WTC11 (cell line): ENCODE measurements around the gene IGSF9. TPM values are rescaled to one million over a fixed set of nuclear protein-coding genes. Genes with fewer than 3 reads are reported as not detected.

ENCODE experiments used
- ATAC-seq: fragments of 200-7000 bp; cut with Tn5 transposase; 2 replicates; pipeline ENCODE4 v1.10.0; 2021; ENCODE audit warnings: mild to moderate bottlenecking, moderate library complexity
- CTCF ChIA-PET: fragments of 300-600 bp; sonication (Branson Sonifier 250); formaldehyde crosslinking; loops from one replicate; lab custom pipeline; 2021; ENCODE audit warnings: antibody characterized with exemption; lab: Charles Lee
- POLR2A ChIA-PET: fragments of 350-600 bp; sonication (Branson Sonifier 250); formaldehyde crosslinking; loops from one replicate; lab custom pipeline; 2021; ENCODE audit warnings: antibody characterized with exemption; lab: Charles Lee
- DNase-seq: peaks from one replicate; pipeline ENCODE4 v3.0.0; 2021; ENCODE audit warnings: low spot score
- H3K27ac Mint-ChIP-seq: 2 replicates; pipeline ENCODE4 v1.8.0; 2021; ENCODE audit warnings: mixed read lengths
- H3K27me3 Mint-ChIP-seq: 2 replicates; pipeline ENCODE4 v1.8.0; 2021; ENCODE audit warnings: low read depth, mild to moderate bottlenecking, moderate library complexity, mixed read lengths
- H3K36me3 Mint-ChIP-seq: 2 replicates; pipeline ENCODE4 v1.8.0; 2021; ENCODE audit warnings: mixed read lengths
- H3K4me1 Mint-ChIP-seq: 2 replicates; pipeline ENCODE4 v1.8.0; 2022; ENCODE audit warnings: mixed read lengths
- H3K4me3 Mint-ChIP-seq: 2 replicates; pipeline ENCODE4 v1.8.0; 2021; ENCODE audit warnings: mild to moderate bottlenecking, moderate library complexity, mixed read lengths
- H3K9me3 Mint-ChIP-seq: 2 replicates; pipeline ENCODE4 v1.8.0; 2021; ENCODE audit warnings: mixed read lengths
- ARID4B ChIP-seq: sonication (generic); formaldehyde crosslinking; IDR thresholded peaks from 2 replicates; pipeline ENCODE4 v1.8.0; 2023; ENCODE audit warnings: missing genetic modification reagents, mild to moderate bottlenecking, borderline replicate concordance
- CDX4 ChIP-seq: fragments of 250-450 bp; sonication (Bioruptor Pico); IDR thresholded peaks from 2 replicates; pipeline ENCODE4 v1.9.0; 2021; ENCODE audit warnings: moderate library complexity, mild to moderate bottlenecking, inconsistent platforms, borderline replicate concordance
- CREB1 ChIP-seq: sonication (generic); formaldehyde crosslinking; IDR thresholded peaks from 2 replicates; pipeline ENCODE4 v1.8.0; 2023; ENCODE audit warnings: mild to moderate bottlenecking, missing genetic modification reagents
- CREM ChIP-seq: sonication (generic); formaldehyde crosslinking; IDR thresholded peaks from 2 replicates; pipeline ENCODE4 v1.8.1; 2022; ENCODE audit warnings: mild to moderate bottlenecking, missing genetic modification reagents, moderate library complexity
- ELF4 ChIP-seq: sonication (generic); formaldehyde crosslinking; IDR thresholded peaks from 2 replicates; pipeline ENCODE4 v1.8.1; 2022; ENCODE audit warnings: low read depth, mild to moderate bottlenecking, moderate library complexity, missing genetic modification reagents
- EMX1 ChIP-seq: fragments of 250-450 bp; sonication (Bioruptor Pico); IDR thresholded peaks from 2 replicates; pipeline ENCODE4 v1.8.0; 2021; ENCODE audit warnings: mild to moderate bottlenecking
- ESRRA ChIP-seq: sonication (generic); formaldehyde crosslinking; IDR thresholded peaks from 2 replicates; pipeline ENCODE4 v1.8.1; 2022; ENCODE audit warnings: mild to moderate bottlenecking, missing genetic modification reagents, borderline replicate concordance
- ETV6 ChIP-seq: sonication (generic); formaldehyde crosslinking; IDR thresholded peaks from 2 replicates; pipeline ENCODE4 v1.8.1; 2022; ENCODE audit warnings: mild to moderate bottlenecking, missing genetic modification reagents
- GRHL2 ChIP-seq: fragments of 250-450 bp; sonication (Bioruptor Pico); IDR thresholded peaks from 2 replicates; pipeline ENCODE4 v1.8.0; 2022; ENCODE audit warnings: mild to moderate bottlenecking, moderate library complexity; ENCODE audit not compliant: insufficient replicate concordance, severe bottlenecking
- HMGXB4 ChIP-seq: sonication (generic); formaldehyde crosslinking; IDR thresholded peaks from 2 replicates; pipeline ENCODE4 v1.8.1; 2023; ENCODE audit warnings: mild to moderate bottlenecking, moderate library complexity, missing genetic modification reagents
- NR3C1 ChIP-seq: sonication (generic); formaldehyde crosslinking; conservative IDR thresholded peaks from 2 replicates; pipeline ENCODE4 v1.8.1; 2023; ENCODE audit warnings: low read depth, mild to moderate bottlenecking, missing genetic modification reagents
- OVOL2 ChIP-seq: fragments of 250-450 bp; sonication (Bioruptor Pico); IDR thresholded peaks from 2 replicates; pipeline ENCODE4 v1.9.0; 2021; ENCODE audit warnings: mild to moderate bottlenecking, borderline replicate concordance
- PRRX2 ChIP-seq: fragments of 250-450 bp; sonication (Bioruptor Pico); IDR thresholded peaks from 2 replicates; pipeline ENCODE4 v1.8.0; 2021; ENCODE audit warnings: mild to moderate bottlenecking
- RORB ChIP-seq: fragments of 250-450 bp; sonication (Bioruptor Pico); IDR thresholded peaks from 2 replicates; pipeline ENCODE4 v1.9.0; 2021; ENCODE audit warnings: mild to moderate bottlenecking
- TP53 ChIP-seq: sonication (generic); formaldehyde crosslinking; IDR thresholded peaks from 2 replicates; pipeline ENCODE4 v1.8.1; 2023; ENCODE audit warnings: mild to moderate bottlenecking, missing genetic modification reagents
- ZNF416 ChIP-seq: fragments of 250-450 bp; sonication (Bioruptor Pico); IDR thresholded peaks from 2 replicates; pipeline ENCODE4 v1.9.0; 2021; ENCODE audit warnings: mild to moderate bottlenecking, inconsistent platforms
- ZNF423 ChIP-seq: fragments of 250-450 bp; sonication (Bioruptor Pico); IDR thresholded peaks from 2 replicates; pipeline ENCODE4 v2.1.2; 2022; ENCODE audit warnings: mild to moderate bottlenecking, moderate library complexity
- total RNA-seq: library from RNA; stranded (reverse); gene quantifications from 3 replicates; pipeline ENCODE4 v1.2.3, GENCODE V29; 2021
- TF ChIP-seq, protein P1 (sequence below): sonication (generic); formaldehyde crosslinking; IDR thresholded peaks from 2 replicates; pipeline ENCODE4 v1.8.1; 2023; ENCODE audit warnings: mild to moderate bottlenecking, missing genetic modification reagents, moderate library complexity
- TF ChIP-seq, protein P2 (sequence below): sonication (generic); formaldehyde crosslinking; IDR thresholded peaks from 2 replicates; pipeline ENCODE4 v1.8.0; 2023; ENCODE audit warnings: mild to moderate bottlenecking, missing genetic modification reagents
- TF ChIP-seq, protein P3 (sequence below): sonication (generic); formaldehyde crosslinking; IDR thresholded peaks from 2 replicates; pipeline ENCODE4 v1.8.0; 2022; ENCODE audit warnings: mild to moderate bottlenecking, missing genetic modification reagents
- TF ChIP-seq, protein P4 (sequence below): sonication (generic); formaldehyde crosslinking; IDR thresholded peaks from 2 replicates; pipeline ENCODE4 v1.8.1; 2023; ENCODE audit warnings: mild to moderate bottlenecking, missing genetic modification reagents

The IGSF9 gene
- total RNA-seq, 1 experiment from 2014 or later: 16.4 TPM

DNA sequence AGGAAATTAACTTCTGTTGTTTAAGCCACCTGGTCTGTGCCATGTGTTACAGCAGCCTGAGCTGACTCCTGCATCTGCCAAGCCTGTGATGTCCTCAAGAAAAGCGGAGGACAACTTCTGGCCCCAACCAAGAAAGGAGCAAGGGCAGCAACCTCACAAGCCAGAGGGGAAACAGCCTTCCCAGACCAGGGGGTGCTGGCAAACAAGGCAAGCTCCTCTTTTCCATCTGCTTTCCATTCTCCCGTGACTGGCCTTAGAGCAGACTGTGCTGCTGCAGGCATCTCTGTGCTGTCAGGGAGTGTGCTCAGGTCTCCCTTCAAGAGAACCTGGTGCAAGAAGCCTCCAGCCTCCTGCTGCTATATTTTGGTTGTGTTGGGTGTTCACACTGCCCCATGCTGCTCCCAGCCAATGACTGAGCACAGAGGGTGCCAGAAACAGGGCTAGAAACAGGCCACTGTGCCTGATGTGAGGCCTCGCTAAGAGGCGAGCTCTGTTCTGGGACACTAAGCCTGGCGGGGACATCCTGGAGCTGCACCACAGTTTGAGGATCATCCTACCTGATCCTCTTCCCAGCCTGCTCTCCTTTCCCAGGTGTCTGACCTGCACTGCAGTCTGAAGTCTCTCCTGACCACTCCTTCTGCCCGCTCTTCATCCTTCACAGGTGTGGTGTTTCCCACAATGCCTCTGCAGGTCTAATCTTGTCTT, 36.1 kb upstream of the IGSF9 start (continued):
- TF ChIP-seq EMX1 (CRISPR knock-in tag): no peak
- TF ChIP-seq NR3C1: no peak
- no peak for TF ChIP-seq RORB (CRISPR knock-in tag)
- TF ChIP-seq PRRX2 (CRISPR knock-in tag): no peak
- TF ChIP-seq, protein P1, sequence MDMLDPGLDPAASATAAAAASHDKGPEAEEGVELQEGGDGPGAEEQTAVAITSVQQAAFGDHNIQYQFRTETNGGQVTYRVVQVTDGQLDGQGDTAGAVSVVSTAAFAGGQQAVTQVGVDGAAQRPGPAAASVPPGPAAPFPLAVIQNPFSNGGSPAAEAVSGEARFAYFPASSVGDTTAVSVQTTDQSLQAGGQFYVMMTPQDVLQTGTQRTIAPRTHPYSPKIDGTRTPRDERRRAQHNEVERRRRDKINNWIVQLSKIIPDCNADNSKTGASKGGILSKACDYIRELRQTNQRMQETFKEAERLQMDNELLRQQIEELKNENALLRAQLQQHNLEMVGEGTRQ (CRISPR knock-in tag): no peak
- TF ChIP-seq CREB1 (CRISPR knock-in tag): no peak
- TF ChIP-seq OVOL2 (CRISPR knock-in tag): no peak
- TF ChIP-seq ESRRA: no peak
- TF ChIP-seq ZNF416 (CRISPR knock-in tag): no peak

GRCh38 chr1:159980786-159981185, 35.4 kb upstream of the IGSF9 start:
- ChIA-PET CTCF (no interaction called here), POLR2A (interaction anchor here (0.6 kb wide), 1 partner anchor 381 kb away, joined by 3 read pairs; no protein-coding TSS in a partner anchor)
- Mint-ChIP-seq H3K9me3 (no peaks in the 10 kb centered on the region), H3K27ac (no peak overlapping the region), H3K4me1 (no peaks in the 10 kb centered on the region; the same call in 1 of the 2 replicates), H3K36me3 (no peaks in the 10 kb centered on the region), H3K27me3 (peaks cover 9% of the 10 kb centered on the region; the same call in 1 of the 2 replicates), H3K4me3 (no peak overlapping the region)
- DNase-seq (no peak), ATAC-seq (no peak)
- TF ChIP-seq ELF4 (CRISPR knock-in tag): no peak
- TF ChIP-seq, protein P2, sequence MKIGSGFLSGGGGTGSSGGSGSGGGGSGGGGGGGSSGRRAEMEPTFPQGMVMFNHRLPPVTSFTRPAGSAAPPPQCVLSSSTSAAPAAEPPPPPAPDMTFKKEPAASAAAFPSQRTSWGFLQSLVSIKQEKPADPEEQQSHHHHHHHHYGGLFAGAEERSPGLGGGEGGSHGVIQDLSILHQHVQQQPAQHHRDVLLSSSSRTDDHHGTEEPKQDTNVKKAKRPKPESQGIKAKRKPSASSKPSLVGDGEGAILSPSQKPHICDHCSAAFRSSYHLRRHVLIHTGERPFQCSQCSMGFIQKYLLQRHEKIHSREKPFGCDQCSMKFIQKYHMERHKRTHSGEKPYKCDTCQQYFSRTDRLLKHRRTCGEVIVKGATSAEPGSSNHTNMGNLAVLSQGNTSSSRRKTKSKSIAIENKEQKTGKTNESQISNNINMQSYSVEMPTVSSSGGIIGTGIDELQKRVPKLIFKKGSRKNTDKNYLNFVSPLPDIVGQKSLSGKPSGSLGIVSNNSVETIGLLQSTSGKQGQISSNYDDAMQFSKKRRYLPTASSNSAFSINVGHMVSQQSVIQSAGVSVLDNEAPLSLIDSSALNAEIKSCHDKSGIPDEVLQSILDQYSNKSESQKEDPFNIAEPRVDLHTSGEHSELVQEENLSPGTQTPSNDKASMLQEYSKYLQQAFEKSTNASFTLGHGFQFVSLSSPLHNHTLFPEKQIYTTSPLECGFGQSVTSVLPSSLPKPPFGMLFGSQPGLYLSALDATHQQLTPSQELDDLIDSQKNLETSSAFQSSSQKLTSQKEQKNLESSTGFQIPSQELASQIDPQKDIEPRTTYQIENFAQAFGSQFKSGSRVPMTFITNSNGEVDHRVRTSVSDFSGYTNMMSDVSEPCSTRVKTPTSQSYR (CRISPR knock-in tag): no peak
- TF ChIP-seq RORB (CRISPR knock-in tag): no peak
- TF ChIP-seq HMGXB4 (CRISPR knock-in tag): no peak
- no peak for TF ChIP-seq GRHL2 (CRISPR knock-in tag)
- TF ChIP-seq, protein P3, sequence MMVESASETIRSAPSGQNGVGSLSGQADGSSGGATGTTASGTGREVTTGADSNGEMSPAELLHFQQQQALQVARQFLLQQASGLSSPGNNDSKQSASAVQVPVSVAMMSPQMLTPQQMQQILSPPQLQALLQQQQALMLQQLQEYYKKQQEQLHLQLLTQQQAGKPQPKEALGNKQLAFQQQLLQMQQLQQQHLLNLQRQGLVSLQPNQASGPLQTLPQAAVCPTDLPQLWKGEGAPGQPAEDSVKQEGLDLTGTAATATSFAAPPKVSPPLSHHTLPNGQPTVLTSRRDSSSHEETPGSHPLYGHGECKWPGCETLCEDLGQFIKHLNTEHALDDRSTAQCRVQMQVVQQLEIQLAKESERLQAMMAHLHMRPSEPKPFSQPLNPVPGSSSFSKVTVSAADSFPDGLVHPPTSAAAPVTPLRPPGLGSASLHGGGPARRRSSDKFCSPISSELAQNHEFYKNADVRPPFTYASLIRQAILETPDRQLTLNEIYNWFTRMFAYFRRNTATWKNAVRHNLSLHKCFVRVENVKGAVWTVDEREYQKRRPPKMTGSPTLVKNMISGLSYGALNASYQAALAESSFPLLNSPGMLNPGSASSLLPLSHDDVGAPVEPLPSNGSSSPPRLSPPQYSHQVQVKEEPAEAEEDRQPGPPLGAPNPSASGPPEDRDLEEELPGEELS (CRISPR knock-in tag): no peak
- no peak for TF ChIP-seq TP53 (CRISPR knock-in tag)
- TF ChIP-seq ETV6: no peak
- TF ChIP-seq, protein P4, sequence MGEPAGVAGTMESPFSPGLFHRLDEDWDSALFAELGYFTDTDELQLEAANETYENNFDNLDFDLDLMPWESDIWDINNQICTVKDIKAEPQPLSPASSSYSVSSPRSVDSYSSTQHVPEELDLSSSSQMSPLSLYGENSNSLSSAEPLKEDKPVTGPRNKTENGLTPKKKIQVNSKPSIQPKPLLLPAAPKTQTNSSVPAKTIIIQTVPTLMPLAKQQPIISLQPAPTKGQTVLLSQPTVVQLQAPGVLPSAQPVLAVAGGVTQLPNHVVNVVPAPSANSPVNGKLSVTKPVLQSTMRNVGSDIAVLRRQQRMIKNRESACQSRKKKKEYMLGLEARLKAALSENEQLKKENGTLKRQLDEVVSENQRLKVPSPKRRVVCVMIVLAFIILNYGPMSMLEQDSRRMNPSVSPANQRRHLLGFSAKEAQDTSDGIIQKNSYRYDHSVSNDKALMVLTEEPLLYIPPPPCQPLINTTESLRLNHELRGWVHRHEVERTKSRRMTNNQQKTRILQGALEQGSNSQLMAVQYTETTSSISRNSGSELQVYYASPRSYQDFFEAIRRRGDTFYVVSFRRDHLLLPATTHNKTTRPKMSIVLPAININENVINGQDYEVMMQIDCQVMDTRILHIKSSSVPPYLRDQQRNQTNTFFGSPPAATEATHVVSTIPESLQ: no peak
- TF ChIP-seq ARID4B: no peak
- TF ChIP-seq PRRX2 (CRISPR knock-in tag): no peak
- no peak for TF ChIP-seq CREM (CRISPR knock-in tag)
- no peak for TF ChIP-seq ZNF423 (CRISPR knock-in tag)
- no peak for TF ChIP-seq CDX4
